OCI-LY3 (cell line): ENCODE measurements around the gene BTBD6.

Source experiments
- CTCF ChIP-seq: fragments of 200-600, 300-600 bp; sonication (generic); IDR thresholded peaks from 2 replicates; pipeline ENCODE4 v1.5.1; 2014; ENCODE audit warnings: antibody characterized with exemption, low read length, low read depth
- EZH2phosphoT487 ChIP-seq: fragments of 200-600 bp; shearing (Covaris generic); IDR thresholded peaks from 2 replicates; pipeline ENCODE4 v1.6.1; 2018; ENCODE audit warnings: antibody characterized with exemption, mixed run types, low read depth

GRCh38 chr14:105223260-105223659, 25.1 kb upstream of the BTBD6 start:
- no peak for TF ChIP-seq CTCF
- TF ChIP-seq EZH2phosphoT487: no peak
